Measurements from ENCODE around the gene SH3PXD2A.
"Not testable (repeated sequence)": the region's sequence is repeated elsewhere in the genome, so short reads cannot be mapped to it uniquely, and the experiment has no call there.

Gene SH3PXD2A

GRCh38 chr10:103834436-103835095 lies 20.8 kb downstream of the SH3PXD2A start:
- no peak for DNase-seq

- no peak for DNase-seq
These were observed 21.5 kb downstream of the SH3PXD2A start for GRCh38 chr10:103833731-103834365.

- DNase-seq: no peak
These were observed 22.6 kb downstream of the SH3PXD2A start for GRCh38 chr10:103832806-103833205.

GRCh38 chr10:103829838-103830465 lies 25.4 kb downstream of the SH3PXD2A start:
- no peak for DNase-seq

GRCh38 chr10:103829278-103829677 lies 26.1 kb downstream of the SH3PXD2A start:
- no peak for DNase-seq

GRCh38 chr10:103828587-103829197 lies 26.7 kb downstream of the SH3PXD2A start:
- no peak for DNase-seq

GRCh38 chr10:103828107-103828506 lies 27.3 kb downstream of the SH3PXD2A start:
- DNase-seq: no peak

DNA sequence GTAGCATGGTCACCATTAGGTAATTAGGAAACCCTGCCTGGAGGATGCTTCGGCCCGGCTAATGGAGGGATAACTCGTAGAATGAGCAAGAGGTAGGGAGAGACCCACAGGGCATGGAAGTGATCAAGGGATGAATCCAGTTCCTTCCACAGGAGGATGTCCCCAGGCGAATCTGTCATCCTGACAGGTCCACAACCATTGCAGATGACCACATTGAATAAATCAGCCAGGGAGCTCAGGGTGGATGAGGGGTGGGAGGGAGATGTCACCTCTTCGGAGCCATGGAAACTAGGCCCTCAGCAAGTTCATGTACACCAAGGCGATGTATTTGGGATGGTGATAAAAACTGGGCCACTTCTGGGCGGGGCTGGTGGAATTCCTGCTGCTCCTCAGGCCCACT lies 28.5 kb downstream of the SH3PXD2A start:
- no peak for DNase-seq

GRCh38 chr10:103824281-103824680 lies 31.1 kb downstream of the SH3PXD2A start:
- no peak for DNase-seq

GRCh38 chr10:103823706-103824272 lies 31.6 kb downstream of the SH3PXD2A start:
- no peak for DNase-seq

GRCh38 chr10:103822800-103823199 lies 32.6 kb downstream of the SH3PXD2A start:
- DNase-seq: no peak

GRCh38 chr10:103822107-103822716 lies 33.2 kb downstream of the SH3PXD2A start:
- DNase-seq: no peak

DNA sequence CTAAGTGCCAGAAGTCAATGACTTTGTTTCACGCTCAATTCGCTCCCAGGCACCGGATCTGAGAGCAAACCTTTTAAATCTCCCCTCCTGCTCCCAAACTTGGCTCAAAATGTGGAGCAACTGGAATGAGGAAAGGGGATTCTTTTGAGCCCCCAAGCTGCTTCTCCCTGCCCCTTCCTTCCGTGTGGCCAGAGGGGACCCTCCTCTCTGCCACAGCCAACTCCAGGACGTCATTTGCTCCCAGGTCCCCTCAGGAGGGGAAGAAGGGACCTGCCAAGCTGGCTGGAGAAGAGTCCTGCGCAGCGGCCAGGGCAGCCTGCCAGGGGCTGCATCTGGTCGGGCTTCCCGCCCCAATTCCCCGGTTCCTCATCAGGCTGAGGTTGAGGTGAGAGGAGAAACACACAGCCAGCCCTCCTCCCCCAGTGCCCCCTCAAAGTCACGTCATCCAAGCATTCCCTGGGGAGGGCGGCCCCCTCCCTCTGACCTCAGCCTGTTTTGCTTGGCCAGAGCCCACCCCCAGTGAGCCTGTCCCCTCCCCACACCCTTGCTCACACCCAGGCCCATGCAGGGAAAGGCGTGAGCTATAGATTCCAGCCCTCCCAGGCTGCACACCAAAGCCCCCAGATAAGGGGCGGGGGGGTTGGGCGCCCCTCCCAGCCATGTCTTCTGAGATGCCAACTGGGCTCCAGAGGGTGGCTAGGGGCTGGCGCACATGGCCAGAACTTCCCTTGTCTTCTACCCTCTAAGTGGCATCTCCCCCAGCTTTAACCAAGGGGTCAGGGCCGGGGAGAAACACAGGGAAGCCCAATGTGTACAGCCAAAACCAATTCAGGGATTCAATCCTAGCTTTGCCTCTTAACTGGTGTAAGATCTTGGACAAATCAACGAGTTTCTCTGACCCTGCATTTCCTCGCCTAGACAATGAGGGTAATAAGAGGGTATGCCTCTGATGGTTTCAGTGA lies 35.0 kb downstream of the SH3PXD2A start:
- DNase-seq: peak; percentile 68

DNA sequence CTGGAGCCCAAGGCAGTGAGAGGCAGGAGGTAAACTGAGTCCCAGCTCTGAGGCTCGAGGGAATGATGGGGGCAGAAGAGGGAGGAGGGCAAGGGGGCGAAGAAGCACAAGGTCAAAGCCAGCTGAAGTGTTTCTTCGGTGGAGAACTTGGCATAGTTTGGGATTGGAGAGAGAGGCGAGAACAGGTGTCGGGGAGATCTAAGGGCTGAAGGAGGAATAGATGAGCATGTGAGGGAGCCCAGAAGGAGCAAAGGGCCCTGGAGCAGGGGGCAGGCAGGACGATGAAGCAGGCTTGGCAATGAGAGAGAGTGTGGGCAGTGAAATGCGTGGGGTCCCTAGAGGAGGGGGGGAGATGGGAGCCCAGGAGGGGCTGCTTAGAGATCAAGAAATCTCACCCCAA lies 35.9 kb downstream of the SH3PXD2A start:
- DNase-seq: no peak

GRCh38 chr10:103818765-103819374 lies 36.5 kb downstream of the SH3PXD2A start:
- no peak for DNase-seq

DNA sequence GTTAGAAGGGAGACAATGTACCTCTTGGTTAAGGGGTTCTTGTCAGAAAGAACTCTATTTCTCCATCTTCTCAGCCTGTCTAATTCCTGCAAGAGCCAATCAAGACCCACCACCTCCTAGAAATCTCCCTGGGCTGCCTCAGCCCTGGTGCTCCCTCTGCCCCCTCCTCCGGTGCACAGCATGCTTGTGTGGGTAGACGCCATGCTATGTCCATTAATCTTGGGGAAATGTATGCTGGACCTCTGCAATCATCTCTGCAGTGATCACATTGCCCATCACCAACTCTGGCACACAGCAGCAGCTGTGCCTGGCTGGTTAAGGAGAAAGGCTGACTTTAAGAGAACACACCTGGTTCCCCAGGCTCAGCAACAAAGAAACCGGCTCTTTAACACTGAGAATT lies 37.3 kb downstream of the SH3PXD2A start:
- no peak for DNase-seq

- no peak for DNase-seq
These were observed 38.9 kb downstream of the SH3PXD2A start for GRCh38 chr10:103816431-103816830.

- DNase-seq: no peak
These were observed 40.6 kb downstream of the SH3PXD2A start for GRCh38 chr10:103814626-103815370.

DNA sequence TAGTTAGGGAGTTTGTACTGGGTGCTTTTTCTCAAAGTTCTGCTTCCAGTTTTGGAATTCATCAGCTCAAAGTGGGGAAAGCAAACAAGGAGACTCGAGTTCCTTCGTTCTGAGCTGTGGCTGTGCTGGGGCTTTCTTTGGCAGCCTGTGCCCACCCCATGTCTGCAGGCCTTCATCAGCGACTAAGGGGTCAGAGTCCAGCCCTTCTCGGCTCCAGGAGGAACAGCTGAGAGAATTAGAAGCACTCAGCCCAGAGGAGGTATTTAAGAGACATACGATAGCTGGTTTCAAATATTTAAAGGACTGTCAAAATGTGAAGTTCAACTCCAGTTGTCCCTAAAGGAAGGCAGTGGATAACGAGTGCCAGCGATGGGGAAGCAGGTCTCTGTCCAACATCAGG lies 41.3 kb downstream of the SH3PXD2A start:
- no peak for DNase-seq

DNA sequence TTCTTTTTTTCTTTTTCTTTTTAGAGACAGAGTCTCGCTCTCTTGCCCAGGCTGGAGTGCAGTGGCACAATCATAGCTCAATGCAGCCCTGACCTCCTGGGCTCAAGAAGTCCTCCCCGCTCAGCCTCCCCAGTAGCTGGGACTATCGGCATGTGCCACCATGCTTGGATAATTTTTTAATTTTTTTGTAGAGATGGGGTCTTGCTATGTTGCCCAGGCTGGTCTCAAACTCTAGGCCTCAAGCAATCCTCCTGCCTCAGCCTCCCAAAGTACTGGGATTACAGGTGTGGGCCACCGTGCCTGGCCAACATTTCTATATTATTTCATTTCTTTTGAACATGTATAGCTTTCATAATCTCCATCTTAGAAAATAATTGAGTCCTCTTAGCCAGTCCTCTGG lies 42.1 kb downstream of the SH3PXD2A start:
- DNase-seq: not testable (repeated sequence)
